Dermis blood vessel endothelial cell (primary cell): Measurements from ENCODE around the gene PTPN3. TPM values are rescaled to one million over a fixed set of nuclear protein-coding genes. Genes with fewer than 3 reads are reported as not detected.
"Not testable (repeated sequence)": the region's sequence is repeated elsewhere in the genome, so short reads cannot be mapped to it uniquely, and the experiment has no call there.

Experiments
- DNase-seq: peaks from one replicate; pipeline ENCODE4 v3.0.0; 2010
- total RNA-seq: library from RNA; depleted of rRNA; stranded (reverse); fragments of >200 nt; gene quantifications from 2 replicates; pipeline ENCODE4 v1.2.3, GENCODE V29; 2014

The PTPN3 gene
- total RNA-seq, result 2.8 and 3.6 TPM in 2 replicates

DNA sequence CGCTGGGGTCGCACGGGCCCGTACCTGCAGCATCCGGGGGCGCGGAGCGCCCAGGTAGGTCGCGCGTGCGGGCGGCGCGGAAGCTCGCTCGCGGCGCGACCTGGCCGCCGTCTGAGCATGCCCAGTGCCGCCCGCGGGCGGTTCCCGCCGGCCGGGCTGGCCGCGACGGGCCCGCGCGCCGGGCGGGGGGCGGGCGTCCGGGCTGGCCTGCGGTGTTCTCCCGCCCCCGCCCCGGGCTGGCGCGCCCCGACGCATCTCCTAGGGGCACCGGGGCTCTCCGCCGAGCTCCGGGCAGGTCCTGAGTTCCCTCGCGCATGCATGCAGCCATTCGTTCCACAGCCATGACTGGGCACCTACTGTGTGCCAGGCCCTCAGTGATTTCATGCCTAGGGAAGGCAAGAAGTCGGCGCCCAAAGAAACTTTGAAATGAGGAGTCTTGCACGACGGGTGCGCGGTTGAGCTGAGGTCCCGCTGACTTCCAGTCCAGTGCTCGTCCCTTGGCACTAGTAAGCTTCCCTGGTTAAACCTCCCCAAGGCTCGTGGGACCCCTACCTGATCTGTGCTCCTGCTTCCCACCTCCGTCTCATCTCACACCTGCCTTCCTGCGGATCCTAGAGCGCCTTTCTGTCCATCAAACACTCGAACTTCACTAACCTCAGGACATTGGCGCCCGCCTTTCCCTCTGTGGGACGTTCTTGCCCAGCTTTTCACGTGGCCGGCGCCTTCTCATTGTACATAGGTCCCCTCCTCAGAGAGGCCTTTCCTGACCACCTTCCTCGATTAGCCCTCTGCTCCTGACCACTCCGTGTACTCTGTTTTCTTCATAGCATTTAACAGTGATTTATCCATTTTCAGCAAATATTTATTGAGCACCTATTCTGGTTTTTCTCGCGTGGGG lies at the start of gene PTPN3:
PTPN3 (minus strand) TSS at position 113 of the 898 bp plus-strand sequence. CDS start 34,873 bp downstream, outside the sequence.
- no peak for DNase-seq

DNA sequence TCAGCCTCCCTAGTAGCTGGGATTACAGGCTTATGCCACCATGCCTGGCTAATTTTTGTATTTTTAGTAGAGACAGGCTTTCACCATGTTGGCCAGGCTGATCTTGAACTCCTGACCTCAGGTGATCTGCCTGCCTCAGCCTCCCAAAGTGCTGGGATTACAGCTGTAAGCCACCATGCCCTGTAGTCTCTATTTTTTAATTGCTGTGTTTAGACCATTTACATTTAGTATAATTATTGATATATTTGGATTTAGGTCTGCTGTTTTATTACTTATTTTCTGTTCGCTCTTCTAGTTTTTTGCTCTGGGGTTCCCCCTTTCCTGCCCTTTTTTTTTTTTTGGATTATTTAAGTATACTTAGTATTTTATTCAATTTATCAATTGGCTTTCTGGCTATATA lies 46.8 kb upstream of the PTPN3 start:
- not testable (repeated sequence) for DNase-seq

DNA sequence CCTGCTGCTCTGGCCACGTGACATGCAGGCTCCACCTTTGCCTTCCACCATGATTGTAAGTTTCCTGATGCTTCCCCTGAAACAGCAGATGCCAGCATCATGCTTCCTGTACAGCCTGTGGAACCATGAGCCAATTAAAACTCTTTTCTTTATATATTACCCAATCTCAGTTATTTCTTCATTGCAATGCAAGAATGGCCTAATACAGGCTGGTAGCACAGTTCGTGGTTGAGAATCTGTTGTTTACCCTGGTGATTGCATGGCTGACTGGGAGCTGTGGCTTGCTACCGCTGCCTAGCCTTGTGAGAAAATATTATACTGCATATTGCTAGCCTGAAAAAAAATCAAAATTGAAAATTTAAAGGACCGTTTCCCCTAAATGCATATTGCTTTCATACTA lies 44.8 kb upstream of the PTPN3 start:
- DNase-seq, result no peak

- no peak for DNase-seq
These were observed 40.2 kb upstream of the PTPN3 start for GRCh38 chr9:109538346-109538745.

GRCh38 chr9:109537288-109537687 lies 39.2 kb upstream of the PTPN3 start:
- DNase-seq, result no peak

GRCh38 chr9:109536859-109537258 lies 38.8 kb upstream of the PTPN3 start:
- no peak for DNase-seq

- no peak for DNase-seq
These were observed 37.3 kb upstream of the PTPN3 start for GRCh38 chr9:109535365-109535764.

DNA sequence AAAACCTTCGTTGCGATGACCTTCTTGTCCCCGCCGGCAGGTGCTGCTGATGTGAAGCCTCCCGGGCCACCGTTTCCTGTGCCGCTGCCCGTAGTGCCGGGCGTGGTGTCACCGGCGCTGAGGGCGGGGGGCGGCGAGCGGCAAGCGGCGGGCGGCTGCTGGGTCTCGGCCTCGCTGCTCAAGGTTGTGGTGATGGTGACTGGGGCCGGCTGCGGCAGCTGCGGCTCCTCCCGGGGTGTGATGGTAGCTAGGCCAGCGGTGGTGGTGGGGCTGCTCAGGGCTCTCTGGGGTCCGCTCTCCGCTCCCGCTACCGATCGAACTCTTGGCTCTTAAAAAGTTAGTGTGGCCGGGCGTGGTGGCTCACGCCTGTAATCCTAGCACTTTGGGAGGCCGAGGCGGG lies 36.0 kb upstream of the PTPN3 start:
- DNase-seq, result no peak

DNA sequence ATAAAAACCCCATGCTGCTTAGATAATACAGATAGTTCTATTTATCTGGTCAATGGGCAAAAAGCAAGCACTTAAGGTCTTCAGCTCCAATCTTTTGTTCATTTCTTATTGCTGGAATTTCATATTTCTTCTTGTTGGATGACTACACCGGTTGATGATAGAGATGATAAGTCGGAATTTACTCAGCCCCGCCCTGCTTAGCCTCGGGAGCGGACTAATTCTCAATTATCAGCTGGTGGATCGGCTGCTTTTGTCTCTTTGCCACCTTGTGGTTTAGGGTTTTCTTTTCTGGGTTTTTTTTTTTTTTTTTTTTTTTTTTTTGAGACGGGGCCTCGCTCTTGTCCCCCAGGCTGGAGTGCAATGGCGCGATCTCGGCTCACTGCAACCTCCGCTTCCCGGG lies 34.5 kb upstream of the PTPN3 start:
- not testable (repeated sequence) for DNase-seq

DNA sequence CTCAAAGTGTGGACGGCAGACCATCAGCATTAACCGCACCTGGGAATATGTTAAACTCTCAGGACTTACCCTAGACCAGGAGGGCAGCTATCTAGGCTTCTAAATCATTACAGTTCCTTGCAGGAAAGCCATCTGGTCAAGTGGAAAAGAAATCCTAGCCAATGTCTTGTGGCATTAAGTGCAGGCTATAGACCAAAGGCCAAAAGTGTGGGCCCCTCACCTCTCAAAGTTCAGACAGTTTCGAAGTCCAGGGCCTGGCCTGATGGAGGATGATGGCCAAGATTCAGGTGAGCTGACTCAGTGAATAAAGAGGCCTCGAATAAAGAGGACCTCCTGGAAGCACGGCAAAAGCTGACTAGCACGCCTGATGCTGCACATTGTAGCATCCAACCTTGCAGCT lies 24.0 kb upstream of the PTPN3 start:
- DNase-seq, result no peak

DNA sequence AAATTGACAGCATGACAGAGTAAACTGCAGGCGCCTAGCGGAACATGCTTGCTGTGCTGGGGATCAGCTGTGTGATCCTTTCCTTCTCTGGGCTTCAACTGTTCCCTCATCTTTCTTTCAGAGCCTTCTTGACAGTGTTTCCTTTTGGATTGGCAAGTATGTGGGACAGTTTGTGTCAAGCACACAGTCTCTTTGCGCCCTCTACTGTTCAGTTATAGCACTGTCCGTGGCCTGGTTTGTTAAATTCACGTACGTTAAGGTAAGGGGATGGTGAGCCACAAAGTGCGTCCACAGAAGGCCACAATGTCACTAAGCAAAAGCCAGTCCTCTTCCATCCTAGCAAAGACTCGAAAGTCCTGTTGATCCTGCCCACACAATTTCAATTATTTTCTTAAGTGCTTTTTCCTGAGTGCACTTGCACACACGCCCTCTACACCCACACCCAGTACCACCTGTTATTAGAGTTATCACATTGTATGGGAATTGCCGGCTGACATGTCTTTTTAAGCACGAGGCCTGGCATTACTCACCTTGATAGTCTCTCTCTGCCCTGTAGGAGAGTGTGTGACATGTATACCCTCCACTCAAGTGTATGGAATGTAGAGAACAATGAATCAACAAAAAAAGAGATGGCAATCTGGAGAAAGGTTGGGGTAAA lies 22.5 kb upstream of the PTPN3 start:
- DNase-seq, result peak; percentile 85

DNA sequence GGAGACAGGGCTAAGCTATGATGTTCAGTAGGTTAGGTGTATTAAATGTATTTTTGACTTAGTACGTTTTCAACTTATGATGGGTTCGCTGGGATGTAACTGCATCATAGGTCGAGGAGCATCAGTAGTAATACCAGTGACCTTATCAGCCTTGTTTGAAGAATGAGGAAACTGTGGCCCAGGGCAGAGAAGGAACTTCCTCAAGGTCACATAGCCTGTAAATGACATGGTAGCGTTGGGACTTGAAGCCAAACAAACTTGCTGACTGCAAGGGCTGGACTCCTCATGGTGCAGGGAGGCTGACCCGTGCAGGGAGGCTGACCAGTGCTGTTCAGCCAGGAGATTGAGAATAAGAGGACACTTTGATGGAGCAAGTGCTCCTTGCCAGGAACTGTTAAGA lies 21.3 kb upstream of the PTPN3 start:
- DNase-seq, result no peak

DNA sequence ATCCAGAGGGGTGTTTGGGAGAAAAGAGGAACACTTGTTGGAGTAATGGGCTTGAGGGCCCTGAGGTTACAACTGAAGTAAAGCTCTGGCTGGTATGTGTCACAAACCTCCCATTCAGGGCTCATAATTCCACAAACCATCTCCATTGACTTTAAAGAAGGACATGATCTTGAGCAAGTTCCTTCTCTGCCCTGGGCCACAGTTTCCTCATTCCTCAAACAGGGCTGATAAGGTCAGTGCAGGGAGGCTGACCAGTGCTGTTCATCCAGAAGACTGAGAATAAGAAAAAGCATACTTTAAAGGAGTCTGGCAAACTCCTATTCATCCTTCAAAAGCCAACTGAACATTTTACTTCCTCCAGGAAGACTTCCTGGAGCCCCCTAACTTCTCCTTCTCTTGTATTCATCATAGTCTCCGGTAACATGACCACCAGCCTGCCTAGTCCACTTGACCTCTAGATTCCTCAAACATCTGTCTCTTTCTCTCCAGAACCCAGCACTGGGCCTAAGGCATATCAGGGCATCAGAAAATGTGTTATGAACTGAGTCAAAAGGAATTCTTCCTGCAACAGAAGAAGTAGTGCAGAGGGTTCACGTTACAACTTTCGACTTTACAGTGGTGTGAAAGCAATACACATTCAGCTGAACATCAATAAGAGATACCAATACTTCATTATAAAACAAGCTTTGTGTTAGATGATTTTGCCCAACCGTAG lies 20.7 kb upstream of the PTPN3 start:
- no peak for DNase-seq

DNA sequence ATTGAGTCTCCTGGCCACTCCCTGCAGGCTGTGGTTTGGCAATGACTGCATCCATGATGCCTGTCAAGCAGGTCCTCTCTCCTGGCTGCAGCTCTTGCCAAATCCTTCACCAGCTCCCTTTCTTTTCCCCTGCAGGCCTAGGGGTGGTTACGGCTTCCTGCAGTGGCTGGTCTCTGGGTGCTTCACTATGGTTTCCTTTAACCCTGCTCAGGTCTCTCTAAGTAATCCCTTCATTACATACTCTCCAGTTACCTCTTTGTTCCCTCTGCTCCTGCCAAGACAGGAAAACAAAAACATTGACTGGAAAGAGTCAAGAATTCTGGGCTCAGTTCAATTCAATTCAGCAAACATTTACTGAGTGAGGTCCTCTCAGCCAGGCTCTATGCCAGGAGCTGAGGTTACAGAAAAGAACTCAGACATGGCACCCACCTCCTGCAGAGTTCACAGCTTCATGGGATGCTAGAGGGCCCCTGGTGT lies 19.8 kb upstream of the PTPN3 start:
- DNase-seq, result no peak

- DNase-seq, result no peak
These were observed 15.8 kb upstream of the PTPN3 start for GRCh38 chr9:109513871-109514270.

DNA sequence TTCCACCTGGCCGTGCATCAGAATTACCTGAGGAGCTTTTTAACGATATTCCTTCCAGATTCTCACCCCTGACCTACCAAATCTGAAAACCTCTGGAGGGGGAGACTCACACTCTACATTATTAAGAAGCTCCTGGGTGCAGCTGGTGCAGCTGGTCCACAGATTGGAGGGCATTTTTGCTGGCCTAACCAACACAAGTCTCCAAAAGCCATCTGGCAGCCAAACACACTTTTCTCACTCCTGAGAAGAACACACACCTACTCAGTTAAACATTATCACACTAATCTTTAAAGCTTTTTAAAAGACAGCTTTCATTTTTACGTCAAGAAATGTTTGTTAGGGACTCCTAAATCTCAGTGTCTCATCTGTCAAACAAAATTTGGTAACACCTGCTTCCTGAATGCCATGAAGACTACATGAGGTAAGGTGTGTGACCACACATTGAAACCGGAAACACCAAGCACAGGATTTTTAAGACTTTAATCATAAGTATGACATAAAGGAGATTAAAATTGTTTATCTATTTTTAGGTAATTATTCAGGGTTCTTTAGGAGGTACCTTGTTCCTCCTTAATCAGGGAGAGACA lies 14.2 kb upstream of the PTPN3 start:
- no peak for DNase-seq

GRCh38 chr9:109510506-109510905 lies 12.4 kb upstream of the PTPN3 start:
- DNase-seq, result no peak

- not testable (repeated sequence) for DNase-seq
These were observed 11.9 kb upstream of the PTPN3 start for GRCh38 chr9:109510042-109510441.

- no peak for DNase-seq
These were observed 11.5 kb upstream of the PTPN3 start for GRCh38 chr9:109509611-109510010.

DNA sequence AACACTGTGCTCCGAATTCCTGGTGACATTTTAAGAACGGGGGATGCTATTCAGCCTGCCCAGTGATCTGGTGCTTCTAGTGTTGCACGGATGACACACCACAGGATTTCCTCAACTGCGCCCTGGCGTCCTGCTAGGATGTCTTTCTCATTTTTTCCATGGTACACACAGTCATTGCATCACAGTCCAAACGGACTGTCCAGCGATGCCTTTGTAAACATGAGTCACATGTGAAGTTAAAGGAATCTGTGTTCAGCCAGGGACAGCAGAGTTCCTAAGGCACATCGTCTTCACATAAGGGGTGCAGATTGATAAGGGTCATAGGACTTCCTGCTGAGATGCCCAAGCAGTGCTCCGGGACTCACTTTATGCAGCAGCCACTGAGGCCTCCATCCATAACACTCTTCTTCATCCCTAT lies 9.3 kb upstream of the PTPN3 start:
- DNase-seq, result peak; percentile 56

- DNase-seq, result no peak
These were observed 8.1 kb upstream of the PTPN3 start for GRCh38 chr9:109506097-109506712.

DNA sequence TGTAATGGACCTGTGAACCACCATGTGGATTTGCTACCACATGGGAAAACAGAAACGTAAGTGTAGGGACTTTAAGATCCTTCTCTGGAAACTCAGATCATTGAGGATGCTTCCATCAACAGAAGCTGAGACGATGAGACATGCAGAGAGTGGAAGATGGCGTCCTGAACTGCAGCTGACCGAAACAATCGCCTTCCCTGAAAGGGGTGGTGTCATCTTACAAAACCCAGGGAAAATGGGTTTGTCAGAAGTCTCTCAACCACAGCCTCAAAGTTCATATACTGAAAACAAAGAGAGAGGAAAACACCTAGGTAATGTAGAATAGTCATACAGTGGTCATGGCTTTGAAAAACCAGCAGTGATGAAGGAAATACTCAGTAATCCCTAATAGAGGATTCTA lies 6.6 kb upstream of the PTPN3 start:
- DNase-seq, result no peak
